Limb (tissue), 2 donors: ENCODE measurements around the gene FAM219B.
"Not testable (repeated sequence)": the region's sequence is repeated elsewhere in the genome, so short reads cannot be mapped to it uniquely, and the experiment has no call there.

ENCODE experiments used
- DNase-seq, 2 donors: peaks; one replicate each; pipeline ENCODE4 v3.0.0-alpha.2; 2016; ENCODE audit errors: extremely low spot score in 2 of 2

The FAM219B gene

DNA sequence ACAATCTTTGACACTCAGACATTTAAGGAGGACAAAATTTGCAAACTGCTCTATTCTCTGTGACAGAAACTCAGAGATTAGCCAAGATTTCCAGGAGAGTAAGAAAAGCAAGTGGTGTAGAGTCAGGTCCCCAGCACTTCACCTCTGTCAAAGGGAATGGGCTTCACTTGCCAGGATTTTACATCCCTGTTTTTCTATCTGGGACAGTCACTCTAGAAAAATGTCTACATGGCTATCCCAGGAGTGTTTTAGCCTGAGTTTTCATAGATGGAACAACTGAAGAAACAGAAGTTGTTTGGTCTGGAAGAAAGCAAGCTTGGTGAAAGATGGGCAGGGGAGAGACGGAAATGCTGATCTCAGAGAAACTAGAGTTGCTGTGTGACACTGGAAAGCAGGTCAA, 3.0 kb downstream of the FAM219B start:
- DNase-seq, result no peak

DNA sequence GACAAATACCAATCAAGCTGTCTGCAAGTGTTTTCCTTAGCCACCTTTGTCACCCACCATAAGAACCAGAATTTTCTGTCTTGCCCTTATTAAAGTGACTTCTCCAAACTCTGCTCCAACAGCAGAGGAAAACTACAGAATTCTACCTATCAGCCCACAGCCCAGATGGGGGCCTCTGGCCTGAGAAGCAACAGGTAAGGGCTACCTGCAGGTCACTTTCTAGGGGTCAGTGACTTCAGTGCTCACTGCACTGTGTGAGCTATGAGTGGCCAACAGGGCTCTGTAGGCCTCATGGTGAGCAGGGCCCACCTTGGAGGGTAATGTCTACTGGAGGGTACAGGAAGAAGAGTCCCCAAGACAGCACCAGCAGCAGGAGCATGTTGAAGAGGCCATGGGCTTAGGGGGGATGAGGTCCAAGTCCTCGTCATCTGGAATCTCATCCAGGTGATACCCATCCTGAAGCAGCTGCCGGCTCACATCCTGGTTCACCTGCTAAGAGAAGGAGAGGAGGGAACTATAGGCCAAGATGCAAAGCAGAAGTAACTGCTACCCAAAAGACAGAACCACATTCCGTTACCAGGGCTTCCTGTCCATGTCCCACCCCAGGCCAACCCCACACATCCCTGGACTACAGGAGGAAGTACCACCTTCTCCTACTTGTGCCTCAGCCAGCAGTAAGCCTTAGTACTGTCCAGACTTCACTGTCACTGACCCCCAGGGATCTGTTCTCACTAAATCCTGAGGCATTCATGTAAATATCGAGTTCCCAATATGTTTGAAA, 4.2 kb downstream of the FAM219B start:
- DNase-seq, result no peak

DNA sequence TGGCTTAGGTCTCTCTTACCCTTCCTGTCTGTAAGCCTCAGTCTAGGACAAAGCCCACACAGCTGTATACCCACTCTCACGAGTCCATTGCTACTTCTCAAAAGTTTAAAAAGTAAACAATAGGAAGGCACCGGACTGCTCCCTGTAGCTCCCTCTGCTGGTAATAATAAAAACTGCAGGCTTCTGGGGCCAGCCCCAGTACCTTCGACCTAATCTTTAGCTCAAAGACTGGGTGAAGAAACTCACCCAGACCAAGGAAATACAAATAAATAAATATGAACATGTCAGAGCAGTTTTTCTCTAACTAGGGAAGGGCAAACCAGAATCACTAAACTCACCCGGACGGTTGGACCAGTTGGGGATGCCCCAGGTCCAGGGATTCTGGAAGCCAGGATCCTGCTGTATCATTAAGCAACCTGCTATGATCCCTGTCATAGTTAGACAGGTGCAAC, 5.0 kb downstream of the FAM219B start:
- DNase-seq, result peak; percentile 61 to 67

DNA sequence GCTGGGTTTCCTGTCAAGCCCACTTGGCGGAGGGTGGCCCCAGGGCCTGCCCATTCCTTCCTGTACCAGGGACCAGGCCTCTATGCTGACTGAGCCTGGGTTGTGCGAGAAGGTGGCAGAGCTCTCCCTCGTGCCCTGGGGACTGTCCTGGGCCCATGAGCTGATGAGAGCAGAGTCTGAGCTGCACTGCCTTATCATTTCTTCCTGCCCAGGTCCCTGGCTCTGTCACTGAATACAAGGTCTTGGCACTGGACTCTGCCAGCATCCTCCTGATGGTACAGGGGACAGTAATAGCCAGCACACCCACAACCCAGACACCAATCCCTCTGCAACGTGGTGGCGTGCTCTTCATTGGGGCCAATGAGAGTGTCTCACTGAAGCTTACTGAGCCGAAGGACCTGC, 9.3 kb downstream of the FAM219B start:
- no peak for DNase-seq

DNA sequence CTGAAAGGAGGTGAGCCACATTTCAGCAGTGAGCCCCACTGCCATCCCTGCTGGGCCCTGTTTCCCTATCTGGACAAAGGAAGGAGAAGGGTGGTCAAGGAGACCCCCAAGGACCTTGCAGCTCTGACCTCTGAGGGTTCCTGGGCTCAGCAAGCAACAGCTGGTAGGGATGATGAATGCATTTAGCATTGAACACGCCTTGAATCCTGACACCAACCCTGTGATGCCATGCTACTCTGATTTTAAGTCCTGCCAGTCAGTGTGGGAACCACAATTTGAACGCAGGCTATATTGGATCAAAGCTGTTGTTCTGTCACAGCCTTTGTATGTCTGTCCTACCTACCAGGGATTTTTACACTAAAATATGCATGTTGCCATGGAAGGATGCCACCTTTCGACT, 10.3 kb downstream of the FAM219B start:
- no peak for DNase-seq

DNA sequence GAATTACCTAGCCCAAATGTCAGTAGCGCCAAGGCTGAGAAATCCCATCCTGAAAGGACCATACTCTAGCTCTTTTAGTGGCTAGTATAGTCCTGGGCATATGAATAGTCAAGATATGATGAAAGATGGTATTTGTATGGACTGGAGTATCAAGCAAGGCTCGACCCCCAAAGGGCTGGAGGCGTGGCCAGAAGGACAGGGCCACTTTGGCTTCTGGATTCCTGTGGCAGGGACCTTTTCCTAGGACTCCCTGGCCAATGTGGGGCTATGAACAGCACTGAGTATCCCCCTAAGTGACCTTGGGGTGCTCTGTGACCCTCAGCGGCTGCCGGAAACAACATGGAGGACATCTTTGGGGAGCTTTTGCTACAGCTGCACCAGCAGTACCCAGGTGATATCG, 10.8 kb downstream of the FAM219B start:
- no peak for DNase-seq

DNA sequence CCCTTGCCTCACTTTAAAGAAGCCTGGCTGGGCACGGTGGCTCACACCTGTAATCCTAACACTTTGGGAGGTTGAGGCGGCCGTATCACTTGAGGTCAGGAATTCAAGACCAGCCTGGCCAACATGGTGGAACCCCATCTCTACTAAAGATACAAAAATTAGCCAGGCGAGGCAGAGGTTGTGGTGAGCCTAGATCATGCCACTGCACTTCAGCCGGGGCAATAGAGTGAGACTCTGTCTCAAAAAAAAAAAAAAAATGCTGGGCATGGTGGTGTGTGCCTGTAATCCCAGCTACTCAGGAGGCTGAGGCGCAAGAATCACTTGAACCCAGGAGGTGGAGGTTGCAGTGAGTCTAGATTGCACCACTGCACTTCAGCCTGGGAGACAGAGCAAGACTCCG, 12.3 kb downstream of the FAM219B start:
- not testable (repeated sequence) for DNase-seq

DNA sequence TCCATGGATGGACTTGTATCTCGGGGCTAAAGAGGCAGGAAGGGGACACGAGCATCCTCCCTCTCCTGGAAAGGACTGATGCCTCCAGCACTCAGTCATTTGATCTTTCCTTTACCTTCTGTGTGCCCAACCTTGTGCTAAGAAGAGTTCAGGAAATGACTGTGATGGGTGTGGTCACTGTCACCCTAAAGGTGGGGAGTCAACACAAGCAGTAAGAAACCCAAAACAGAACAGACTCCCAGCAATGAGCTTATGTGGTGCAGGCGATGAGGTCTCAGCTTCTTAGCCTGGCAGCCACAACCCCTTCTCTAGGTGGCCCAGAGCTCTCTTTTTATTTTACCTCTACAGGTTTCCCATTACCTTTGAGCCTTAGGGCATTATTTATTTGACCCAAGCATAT, 13.0 kb downstream of the FAM219B start:
- no peak for DNase-seq

DNA sequence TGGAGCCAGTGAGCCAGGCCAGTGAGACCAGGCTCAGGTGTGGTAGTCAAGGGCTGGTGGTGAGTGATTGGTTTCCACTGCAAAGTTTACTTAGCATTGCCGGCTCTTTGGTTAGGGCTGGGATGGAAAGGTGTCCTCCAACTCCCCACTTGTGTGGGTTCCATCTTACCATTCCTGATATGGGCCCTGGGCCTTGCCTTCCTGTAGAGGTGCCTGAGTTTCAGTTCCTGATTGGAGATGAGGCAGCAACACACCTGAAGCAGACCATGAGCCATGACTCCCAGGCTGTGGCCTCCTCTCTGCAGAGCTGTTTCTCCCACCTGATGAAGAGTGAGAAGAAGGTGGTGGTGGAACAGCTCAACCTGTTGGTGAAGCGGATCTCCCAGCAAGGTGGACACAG, 13.7 kb downstream of the FAM219B start:
- no peak for DNase-seq

DNA sequence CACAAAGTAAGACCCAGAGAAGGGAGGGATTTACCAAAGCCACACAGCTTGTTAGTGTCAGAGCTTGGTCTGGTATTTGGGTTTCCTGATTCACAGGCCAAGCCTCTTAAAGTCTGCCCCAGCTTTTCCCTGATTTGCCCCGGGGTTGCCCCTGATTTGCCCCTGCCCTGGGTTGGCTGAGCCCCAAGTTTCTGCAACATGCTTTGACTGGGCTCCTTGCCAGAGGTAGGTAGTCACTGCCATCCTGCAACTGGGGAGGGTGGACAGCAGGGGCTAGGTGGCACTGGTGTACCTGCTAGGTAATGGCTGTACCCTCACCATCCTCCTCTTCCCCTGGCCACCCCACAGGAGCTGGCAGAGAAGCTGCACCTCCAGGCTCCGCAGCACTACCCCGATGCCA, 14.3 kb downstream of the FAM219B start:
- DNase-seq, result no peak

DNA sequence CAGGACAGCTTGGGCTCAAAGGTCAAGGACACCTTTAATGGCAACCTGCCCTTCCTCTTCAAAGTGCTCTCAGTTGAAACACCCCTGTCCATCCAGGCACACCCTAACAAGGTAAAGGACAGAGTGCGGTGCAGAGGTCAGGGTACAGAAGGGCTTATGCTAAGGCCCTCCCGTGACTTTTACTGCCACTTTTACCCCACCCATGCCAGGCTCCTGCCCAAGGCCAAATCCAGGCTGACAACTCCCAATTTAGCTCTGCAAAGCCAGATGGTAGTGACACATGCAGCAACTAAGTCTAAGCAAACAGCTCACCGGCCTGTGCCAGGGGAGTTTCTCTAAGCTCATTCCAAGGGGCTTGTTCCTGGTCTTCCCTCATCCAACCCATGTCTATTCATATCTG, 15.2 kb downstream of the FAM219B start:
- DNase-seq, result no peak

DNA sequence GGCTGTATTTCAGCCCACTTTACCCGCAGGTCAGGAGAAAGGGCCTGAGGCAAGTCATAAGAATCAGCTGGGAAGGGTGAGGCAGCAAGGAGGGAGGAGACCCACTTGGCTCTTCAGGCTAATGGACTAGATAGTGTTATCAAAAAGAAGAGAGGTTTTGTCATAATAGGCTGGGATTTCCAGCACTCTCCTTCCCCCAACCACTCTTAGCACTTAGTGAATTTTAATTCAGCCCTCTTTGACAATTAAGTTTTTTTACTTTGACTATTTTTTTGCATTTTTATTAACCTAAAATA, 16.0 kb downstream of the FAM219B start:
- no peak for DNase-seq

DNA sequence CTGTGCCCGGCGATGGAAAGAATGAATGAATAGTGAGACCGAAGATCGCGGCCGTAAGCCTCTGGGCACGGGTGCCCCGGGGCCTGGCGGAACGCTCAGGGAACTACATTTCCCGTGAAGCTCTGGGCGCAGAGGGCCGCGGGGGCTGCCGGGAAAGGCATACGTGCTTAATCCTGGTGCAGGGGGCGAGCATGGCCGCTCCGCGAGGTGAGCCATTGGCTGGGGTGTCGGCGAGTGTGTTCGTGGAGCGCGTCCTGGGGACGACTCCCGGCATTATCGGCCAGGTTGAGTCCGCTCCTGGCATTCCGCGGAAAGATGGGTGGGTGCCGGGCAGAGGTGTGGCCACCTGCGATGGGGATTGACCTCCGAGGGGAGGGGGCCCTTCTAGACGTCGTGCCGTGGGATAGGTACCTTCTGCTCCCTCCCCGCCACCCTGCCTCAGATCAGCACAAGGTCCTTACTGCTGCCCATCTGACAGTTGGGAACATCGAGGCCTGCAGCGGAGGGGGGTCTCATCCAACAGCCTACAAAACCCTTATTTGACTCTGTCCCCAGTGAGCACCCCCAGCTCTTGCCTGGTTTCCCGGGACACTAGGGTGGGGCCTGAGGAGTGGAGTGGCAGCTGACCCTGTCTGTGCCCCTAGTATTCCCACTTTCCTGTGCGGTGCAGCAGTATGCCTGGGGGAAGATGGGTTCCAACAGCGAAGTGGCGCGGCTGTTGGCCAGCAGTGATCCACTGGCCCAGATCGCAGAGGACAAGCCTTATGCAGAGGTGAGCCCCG, 16.6 kb downstream of the FAM219B start, which contains the start of gene MPI:
MPI (plus strand) TSS at position 160 of the 782 bp plus-strand sequence; CDS start at position 192, 32 bp downstream.
- peak; percentile 82 to 92 for DNase-seq

DNA sequence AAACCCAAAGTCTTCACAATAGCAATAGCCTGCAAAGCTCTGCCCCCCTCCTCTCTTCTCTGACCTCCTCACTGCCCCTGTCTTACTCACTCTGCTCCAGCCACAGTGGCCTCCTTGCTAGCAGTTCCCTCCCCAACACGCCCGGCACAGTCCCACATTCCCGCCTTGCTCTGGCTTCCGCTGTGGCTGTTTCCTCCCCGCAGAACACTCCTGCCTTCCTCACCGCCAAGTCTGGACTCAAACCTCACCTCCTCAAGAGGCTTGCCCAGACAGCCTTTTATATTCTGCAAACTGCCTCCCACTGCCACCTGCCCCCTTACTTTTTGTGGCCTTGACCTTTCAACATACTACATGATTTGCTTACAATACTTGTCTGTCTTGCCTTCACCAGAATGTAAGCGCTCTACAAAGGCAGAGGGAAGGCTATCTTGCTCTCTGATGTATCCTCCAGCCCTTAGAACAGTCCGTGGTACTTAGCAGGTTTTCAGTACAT, 17.2 kb downstream of the FAM219B start:
- peak in 1 of 2 donors; percentile 56 for DNase-seq

DNA sequence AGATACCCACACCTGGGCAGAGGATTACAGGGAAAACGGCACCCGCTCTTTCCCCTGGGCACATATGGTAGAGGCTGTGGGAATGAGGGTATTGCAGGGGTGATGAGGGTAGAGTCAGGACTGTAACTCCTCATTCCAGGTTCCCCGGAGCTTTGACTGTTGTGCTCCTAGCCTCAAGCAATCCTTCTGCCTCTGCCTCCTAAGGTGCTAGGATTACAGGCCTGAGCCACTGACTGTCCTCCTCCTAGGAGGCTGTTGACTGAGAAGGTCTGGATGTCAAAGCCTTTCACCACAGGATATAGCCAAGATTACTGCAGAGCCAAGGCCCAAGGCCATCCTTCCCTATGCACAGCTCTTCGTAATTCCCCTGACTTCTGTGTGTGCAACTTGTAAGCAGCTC, 17.9 kb downstream of the FAM219B start:
- DNase-seq, result no peak

DNA sequence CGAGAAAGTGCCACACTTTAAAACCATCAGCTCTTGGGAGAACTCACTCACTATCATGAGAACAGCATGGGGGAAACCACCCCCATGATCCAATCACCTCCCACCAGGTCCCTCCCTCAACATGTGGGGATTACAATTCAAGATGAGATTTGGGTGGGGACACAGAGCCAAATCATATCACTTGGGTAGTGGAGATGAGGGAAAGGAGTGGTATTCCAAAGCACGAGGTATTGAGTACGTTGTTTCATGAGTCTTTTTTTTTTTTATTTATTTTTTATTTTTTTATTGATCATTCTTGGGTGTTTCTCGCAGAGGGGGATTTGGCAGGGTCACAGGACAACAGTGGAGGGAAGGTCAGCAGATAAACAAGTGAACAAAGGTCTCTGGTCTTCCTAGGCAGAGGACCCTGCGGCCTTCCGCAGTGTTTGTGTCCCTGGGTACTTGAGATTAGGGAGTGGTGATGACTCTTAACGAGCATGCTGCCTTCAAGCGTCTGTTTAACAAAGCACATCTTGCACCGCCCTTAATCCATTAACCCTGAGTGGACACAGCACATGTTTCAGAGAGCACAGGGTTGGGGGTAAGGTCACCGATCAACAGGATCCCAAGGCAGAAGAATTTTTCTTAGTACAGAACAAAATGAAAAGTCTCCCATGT, 19.0 kb downstream of the FAM219B start:
- not testable (repeated sequence) for DNase-seq

DNA sequence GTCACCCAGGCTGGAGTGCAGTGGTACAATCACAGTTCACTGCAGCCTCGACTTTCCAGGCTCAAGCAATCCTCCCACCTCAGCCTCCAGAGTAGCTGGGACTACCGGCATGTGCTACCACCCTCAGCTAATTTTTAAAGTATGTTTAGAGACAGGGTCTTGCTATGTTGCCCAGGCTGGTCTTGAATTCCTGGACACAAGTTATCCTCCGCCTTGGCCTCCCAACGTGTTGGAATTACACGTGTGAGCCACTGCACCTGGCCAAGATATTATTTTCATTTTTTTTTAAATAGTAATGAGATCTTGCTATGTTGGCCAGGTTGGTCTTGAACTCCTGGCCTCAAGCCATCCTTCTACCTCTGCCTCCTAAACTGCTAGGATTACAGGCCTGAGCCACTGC, 21.2 kb downstream of the FAM219B start:
- DNase-seq, result no peak

DNA sequence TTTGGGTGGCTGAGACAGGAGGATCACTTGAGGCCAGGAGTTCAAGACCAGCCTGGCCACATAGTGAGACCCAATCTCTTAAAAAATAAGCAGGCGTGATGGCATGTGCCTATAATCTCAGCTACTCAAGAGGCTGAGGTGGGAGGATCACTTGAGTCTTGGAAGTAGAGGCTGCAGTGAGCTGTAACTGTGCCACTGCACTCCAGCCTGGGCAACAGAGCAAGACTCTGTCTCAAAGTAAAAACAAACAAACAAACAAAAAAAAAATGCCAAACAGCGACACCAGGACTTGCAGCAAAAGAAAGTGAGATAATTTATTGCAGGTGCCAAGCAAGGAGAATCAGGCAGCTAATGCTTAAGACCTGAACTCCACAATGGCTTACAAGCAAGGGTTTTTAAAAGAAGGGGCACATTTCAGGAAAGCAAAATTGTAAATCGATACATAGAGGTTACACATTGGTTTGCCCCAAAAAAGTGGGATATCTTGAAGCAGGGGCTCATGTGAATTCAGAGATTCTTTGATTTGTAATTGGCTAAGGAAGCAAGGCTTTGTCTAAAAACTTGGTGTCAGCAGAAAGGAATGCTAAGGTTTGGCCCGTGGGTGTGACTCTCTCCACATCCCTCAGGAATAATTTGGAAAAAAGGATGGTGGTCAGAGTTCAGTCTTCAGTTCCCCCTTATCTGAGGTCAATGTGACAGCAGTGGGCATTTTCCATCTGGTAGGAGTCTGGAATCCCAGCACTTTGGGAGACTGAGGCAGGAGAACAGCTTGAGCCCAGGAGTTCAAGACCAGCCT, 22.0 kb downstream of the FAM219B start:
- DNase-seq, result no peak

DNA sequence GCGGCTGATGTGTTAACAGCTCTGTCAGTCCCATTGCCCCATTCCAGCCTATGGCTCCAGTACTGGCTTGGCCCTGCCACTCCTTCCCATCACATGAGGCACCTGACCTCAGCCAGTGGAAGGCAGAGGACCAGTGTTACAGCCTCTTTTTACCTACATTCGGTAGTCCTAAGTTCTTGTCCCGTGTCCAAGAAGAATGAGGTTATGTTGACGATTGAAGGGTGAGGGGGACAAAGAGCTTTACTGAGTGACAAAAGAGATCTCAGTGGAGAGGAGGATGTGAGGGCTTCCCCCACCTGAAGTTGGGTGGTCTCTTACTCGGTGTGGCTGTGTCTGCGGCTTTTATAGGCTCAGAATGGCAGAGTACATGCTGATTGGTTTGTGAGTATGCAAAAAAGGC, 24.1 kb downstream of the FAM219B start:
- no peak for DNase-seq

DNA sequence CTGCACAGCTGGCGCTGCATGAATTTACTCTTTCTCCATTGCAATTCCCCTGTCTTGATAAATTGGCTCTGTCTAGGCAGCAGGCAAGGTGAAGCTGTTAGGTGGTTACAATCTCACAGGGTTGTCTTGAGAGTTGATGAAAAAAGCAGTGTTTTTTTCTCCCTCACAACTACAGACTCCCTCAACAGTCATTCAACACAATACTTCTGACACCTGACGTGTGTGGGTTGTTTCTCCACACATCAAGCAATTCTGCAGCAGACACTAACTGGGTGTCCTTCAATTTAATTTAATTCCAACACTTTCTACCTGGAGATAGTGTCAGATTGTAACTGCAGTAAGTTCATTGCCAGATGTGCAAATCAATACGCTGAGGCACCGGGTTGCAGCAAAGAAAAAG, 28.4 kb downstream of the FAM219B start:
- no peak for DNase-seq

DNA sequence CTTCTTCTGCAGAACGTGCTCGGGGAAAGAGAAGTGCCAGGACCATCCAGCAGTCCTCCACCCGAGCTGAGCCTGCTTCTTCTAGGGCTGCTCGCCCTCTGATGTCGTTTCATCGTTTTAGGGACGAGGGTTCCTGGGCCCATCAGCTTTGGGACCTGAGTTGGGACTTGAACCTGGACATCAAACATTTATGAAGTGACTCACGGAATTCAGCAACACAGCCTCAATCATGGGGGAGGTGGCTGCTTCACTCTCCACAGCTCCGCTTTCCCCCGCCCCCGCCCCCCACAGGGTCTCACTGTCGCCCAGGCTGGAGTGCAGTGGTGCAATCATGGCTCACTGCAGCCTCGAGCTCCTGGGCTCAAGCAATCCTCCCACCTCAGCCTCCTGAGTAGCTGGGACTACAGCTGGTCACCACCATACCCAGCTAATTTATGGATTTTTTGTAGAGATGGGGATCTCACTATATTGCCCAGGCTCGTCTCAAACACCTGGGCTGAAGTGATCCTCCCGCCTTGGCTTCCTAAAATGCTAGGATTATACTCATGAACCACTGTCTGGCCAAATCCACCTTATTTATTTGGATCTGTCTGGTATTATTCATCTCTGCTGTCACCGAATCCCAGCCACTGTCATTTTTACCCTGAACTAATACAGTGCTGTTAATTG, 32.8 kb downstream of the FAM219B start:
- no peak for DNase-seq
